GM18951 (cell line): ENCODE data around the gene CDK14.

Experiments
- POLR2A ChIP-seq: IDR thresholded peaks from 4 replicates; pipeline ENCODE4 v1.6.1; 2011; ENCODE audit warnings: mild to moderate bottlenecking; ENCODE audit not compliant: insufficient read length, insufficient read depth; ENCODE audit errors: extremely low read depth
- in situ Hi-C: fragments of 300-500 bp; cut with MboI; formaldehyde crosslinking; loops from one replicate; pipeline ENCODE4 v1.12.0; 2022; ENCODE audit warnings: low sequenced_read_pairs, mixed read lengths, inconsistent platforms; ENCODE audit not compliant: unreplicated experiment

CDK14 gene

GRCh38 chr7:90968871-90969270 is 372.8 kb downstream of the CDK14 start:
- in situ Hi-C loops, result no loop called here
- TF ChIP-seq POLR2A, result no peak

DNA sequence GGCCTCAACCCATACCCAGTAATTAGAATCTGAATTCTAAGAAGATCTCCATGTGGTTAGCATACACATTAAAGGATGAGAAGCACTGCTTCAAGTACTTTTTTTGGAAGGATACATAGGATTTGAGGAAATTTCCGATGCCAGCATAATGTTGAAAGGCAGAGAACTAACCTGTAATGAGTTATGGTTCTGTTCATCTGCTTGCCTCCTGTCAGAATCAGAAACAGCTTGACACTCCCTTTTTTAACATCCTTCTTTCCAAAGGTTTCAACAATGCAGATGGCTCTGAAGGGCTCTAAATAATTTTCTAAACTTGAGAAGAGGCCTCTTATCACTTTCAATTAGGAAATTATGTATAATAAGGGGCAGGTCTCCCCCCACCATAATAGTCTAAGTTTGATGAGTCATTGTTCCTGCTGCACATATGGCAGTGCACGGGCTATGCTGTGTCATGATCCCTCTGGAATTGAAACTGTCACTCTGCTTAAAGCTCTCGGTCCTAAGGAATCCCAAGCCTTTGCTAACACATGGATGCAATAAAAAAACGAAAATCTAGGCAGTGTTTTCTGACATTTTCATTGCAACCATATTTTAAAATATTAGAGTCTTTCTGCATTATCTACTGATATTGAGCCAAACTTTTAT is 376.9 kb downstream of the CDK14 start:
- no peak for TF ChIP-seq POLR2A
- in situ Hi-C loops, result no loop called here

GRCh38 chr7:90977056-90977455 is 380.9 kb downstream of the CDK14 start:
- no peak for TF ChIP-seq POLR2A
- in situ Hi-C loops, result no loop called here

DNA sequence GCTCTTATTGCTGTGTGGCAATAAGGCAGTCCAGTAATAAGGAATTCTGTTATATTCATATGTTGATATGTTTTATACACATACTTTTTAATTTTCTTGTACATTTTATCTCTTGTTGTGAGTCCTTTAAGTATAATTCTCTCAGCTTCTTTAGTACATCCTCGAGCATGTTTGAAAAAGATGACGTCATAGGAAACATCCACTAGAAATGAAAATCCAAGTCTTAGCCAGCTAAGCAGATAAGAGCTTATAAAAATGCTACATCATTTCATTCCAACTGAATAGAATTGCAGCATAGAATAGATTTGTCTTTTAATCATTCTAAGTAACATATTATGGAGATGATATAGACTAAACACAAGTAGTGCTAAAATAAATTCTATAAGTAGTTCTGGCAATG is 384.4 kb downstream of the CDK14 start:
- in situ Hi-C loops, result no loop called here
- TF ChIP-seq POLR2A, result no peak

DNA sequence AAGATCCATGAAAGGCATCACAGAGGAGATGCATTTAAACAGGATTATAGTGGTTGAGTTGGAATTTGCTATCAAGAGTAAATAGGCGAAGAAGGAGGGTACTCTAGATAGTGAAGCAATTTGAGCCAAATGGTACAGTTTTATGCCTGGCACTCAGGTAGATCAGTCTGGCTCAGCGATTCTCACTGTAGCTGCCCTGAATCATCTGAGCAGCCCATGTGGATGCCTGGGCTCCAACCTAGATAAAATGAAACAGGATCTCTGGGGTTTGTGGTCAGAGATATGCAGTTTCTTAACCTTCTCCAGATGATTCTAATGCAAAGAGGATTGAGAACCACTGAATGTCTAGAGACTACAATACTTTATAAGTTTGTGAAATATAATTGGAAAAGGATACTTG is 386.1 kb downstream of the CDK14 start:
- in situ Hi-C loops, result no loop called here
- TF ChIP-seq POLR2A, result no peak

GRCh38 chr7:90984692-90985091 is 388.6 kb downstream of the CDK14 start:
- in situ Hi-C loops, result no loop called here
- no peak for TF ChIP-seq POLR2A

DNA sequence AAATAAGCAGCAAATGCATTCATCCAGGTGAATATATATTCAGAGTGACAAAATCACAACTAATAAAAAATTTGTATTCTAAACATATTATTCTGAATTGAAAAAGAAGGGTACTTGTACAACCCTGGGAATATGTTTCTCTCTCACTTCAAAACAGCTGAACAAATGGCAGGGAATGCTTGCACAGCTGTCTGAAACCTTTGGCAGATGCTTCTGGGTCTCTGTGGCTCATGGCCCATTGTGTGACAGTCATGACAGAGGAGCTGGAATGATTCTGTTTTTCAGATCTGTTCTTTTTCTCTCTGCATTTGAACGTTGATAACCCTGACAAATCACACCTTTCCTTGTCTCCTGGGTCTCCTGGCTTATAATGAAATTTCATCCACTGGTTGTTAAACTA is 392.4 kb downstream of the CDK14 start:
- no peak for TF ChIP-seq POLR2A
- in situ Hi-C loops, result no loop called here

GRCh38 chr7:90988996-90989765 is 393.1 kb downstream of the CDK14 start:
- in situ Hi-C loops, result no loop called here

DNA sequence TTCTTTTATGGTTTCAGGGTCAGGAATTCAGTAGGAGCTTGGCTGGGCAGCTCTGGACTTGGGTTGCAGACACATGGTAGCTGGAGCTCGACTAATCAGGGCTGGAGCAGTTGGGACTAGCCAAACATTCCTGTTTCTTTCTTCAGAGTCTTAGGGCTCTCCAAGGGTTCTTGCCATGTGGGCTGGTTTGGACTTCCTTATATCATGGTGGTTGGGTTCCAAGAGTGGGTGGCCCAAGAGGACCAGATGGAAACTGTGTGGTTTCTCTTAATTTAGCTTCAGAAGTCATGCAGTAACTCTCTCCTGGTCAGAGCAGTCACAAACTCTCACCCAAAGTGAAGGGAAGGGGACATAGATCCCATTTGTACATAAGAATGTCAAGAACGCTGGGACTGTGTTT is 398.0 kb downstream of the CDK14 start:
- no peak for TF ChIP-seq POLR2A
- in situ Hi-C loops, result no loop called here

More at GRCh38 chr7:90988996-90989765, 393.1 kb downstream of the CDK14 start:
- no peak for TF ChIP-seq POLR2A

DNA sequence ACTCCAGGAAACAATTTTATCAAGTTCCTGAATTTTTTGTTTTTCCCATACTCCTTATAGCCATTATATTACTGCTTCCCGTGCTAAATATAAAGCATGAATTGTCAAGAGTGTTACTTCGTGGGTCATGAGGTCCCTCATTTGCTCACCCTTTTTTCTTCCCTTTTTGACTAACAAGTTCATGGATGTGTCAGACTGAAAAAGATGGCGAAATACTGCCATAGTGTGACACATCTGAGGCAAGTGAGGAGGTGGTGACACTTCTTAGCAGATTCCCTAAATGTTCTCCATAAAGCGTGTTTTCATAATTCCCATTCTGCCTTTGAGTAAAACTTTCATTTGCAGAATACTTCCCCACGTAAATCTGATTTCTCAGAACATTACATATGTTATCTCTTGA is 398.5 kb downstream of the CDK14 start:
- no peak for TF ChIP-seq POLR2A
- in situ Hi-C loops, result no loop called here

DNA sequence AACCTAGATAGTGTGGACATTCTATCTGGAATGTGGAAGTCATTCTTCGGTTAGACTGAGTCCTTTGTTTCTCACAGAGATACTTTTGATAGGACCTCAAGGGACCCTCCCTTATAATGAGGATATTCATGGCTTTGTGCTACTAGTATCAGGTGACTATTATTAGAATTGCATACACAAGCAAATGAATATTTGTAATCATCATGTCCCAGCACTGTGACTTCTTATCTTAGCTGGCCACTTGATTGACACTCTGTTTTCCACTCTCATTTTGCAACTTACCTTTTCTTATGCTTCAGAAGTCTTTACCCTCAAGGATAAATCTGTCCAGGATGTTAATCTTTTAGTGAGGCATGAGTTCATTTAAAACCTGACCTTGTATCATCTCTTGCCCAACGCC is 399.9 kb downstream of the CDK14 start:
- no peak for TF ChIP-seq POLR2A
- in situ Hi-C loops, result no loop called here

GRCh38 chr7:90999989-91000979 is 404.2 kb downstream of the CDK14 start:
- TF ChIP-seq POLR2A, result no peak
- in situ Hi-C loops, result no loop called here

DNA sequence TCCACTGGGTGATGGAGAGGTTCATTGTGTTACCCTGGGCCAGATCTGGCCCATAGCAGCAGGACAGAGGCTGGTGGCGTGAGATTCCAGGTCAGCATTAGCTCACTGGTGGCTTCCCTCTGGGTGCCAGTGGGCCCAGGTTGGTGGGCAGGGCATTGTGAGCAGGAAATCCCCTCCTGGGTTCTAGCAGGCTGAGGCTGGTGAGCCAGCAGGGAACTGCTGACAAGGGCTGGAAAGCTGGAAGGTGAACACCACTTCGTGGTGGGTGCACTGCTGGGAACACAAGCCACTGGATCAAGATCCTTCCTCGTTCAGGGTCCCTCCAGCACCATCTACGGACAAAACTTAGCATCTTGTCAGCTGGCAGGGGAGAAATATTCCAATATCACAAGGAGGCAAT is 408.9 kb downstream of the CDK14 start:
- in situ Hi-C loops, result no loop called here
- no peak for TF ChIP-seq POLR2A
